Right lobe of liver (tissue), 6 donors: ENCODE data around the gene EML6. TPM values are rescaled to one million over a fixed set of nuclear protein-coding genes. Genes with fewer than 3 reads are reported as not detected.
A peak's percentile ranks its signal among the peaks of the same experiment; 100 is the strongest.

ENCODE experiments used
- ATAC-seq, 4 donors: fragments of 200-7000 bp; cut with Tn5 transposase; one replicate each; pipeline ENCODE4 v1.9.1; 2020; ENCODE audit warnings: mild to moderate bottlenecking in 4 of 4, moderate library complexity in 4 of 4
- DNase-seq, 3 donors: peaks; one replicate each; pipeline ENCODE4 v3.0.0-alpha.2; 2020
- H3K27ac ChIP-seq, 3 donors: fragments of 200-600 bp; one replicate each; pipeline ENCODE4 v1.8.0; 2022
- H3K27me3 ChIP-seq, 2 donors: fragments of 200-600 bp; one replicate each; pipeline ENCODE4 v1.8.0; 2022
- H3K36me3 ChIP-seq, 4 donors: fragments of 200-600 bp; sonication (generic) in 1 of 4; one replicate each; pipeline versions ENCODE4 v1.5.1 to v1.8.0; 2017 to 2022; ENCODE audit warnings: control low read depth in 1 of 4
- H3K4me1 ChIP-seq, 4 donors: fragments of 200-600 bp; sonication (generic) in 1 of 4; one replicate each; pipeline versions ENCODE4 v1.5.1 to v1.8.0; 2017 to 2022; ENCODE audit warnings: control low read depth in 1 of 4
- H3K4me3 ChIP-seq, 3 donors: fragments of 200-600 bp; one replicate each; pipeline ENCODE4 v1.8.0; 2022
- H3K9me3 ChIP-seq, 4 donors: fragments of 200-600 bp; sonication (generic) in 1 of 4; one replicate each; pipeline versions ENCODE4 v1.5.1 to v1.8.0; 2017 to 2022; ENCODE audit warnings: control low read depth in 1 of 4
- CTCF ChIP-seq, 4 donors: fragments of 200-600 bp in 3 of 4; fragments of 450-650 bp in 1 of 4; IDR thresholded peaks; one replicate each; pipeline versions ENCODE4 v1.5.1 to v1.8.0; 2016 to 2022; ENCODE audit warnings: antibody characterized with exemption in 4 of 4, mild to moderate bottlenecking in 2 of 4
- POLR2A ChIP-seq: fragments of 450-650 bp; IDR thresholded peaks from one replicate; pipeline ENCODE4 v1.6.1; 2017; ENCODE audit warnings: antibody characterized with exemption, mild to moderate bottlenecking
- WGBS: methylation state at CpG from one replicate; pipeline ENCODE4 v1.1.6; 2018; ENCODE audit warnings: low coverage, low lambda C conversion rate; ENCODE audit not compliant: insufficient coverage; ENCODE audit errors: missing lambda C conversion rate; 5-methylcytosine and 5-hydroxymethylcytosine counted together
- intact Hi-C, 2 donors: fragments of 100-400 bp; cut with DNase I; formaldehyde crosslinking; loops; one replicate each; pipeline versions ENCODE4 v1.11.2 to v1.14.1; 2022
- total RNA-seq, 6 experiments: library from RNA; depleted of rRNA in 2 of 6; stranded (reverse); fragments of >200 nt in 2 of 6; fragmentation: NEBNext Ultra II Directional in 3 of 6; extraction: Animal tissue kit (Norgen Biotek cat#: 25700) in 3 of 6; gene quantifications; one replicate each; pipeline versions ENCODE4 v1.1.0 to v1.2.4, GENCODE V29; 2016 to 2023
- donor health status: DM: no; HTN: yes; CAD: no.
- donor health status: DM: no; HTN: no; CAD: no.
- donor health status: DM: no; HTN: no; CAD: no.
- donor health status: DM: no; HTN: yes; CAD: no.
- donor health status: DM: no; HTN: yes; CAD: no.

EML6 gene
- total RNA-seq, 6 experiments from 2014 or later: 0.82 to 2.5 (median 1.5) TPM

- Histone ChIP-seq H3K9me3 (no peaks in the 10 kb centered on the region), H3K4me1 (peaks cover 0 to 5% (median 0%) of the 10 kb centered on the region in 4 donors), H3K36me3 (no peaks in the 10 kb centered on the region), H3K4me3 (peak overlapping the region in 1 of 3 donors; percentile 15), H3K27me3 (no peaks in the 10 kb centered on the region), H3K27ac (peak overlapping the region in 1 of 3 donors; percentile 24)
- ATAC-seq: peak; percentile 97 to 99 (median 98)
- WGBS: 58% methylated on average over 14 of the region's 14 CpGs
- DNase-seq: peak; percentile 38 to 81 (median 70)
- TF ChIP-seq CTCF (IDR thresholded peaks at IDR 0.05): no peak
- no peak for TF ChIP-seq POLR2A
- intact Hi-C loops: no loop called here
These were observed 156.3 kb downstream of the EML6 start for GRCh38 chr2:54879598-54880332.

- Histone ChIP-seq H3K4me3 (no peak overlapping the region), H3K9me3 (no peaks in the 10 kb centered on the region), H3K27ac (peak overlapping the region in 1 of 3 donors; percentile 24), H3K36me3 (no peaks in the 10 kb centered on the region), H3K4me1 (peaks cover 0 to 5% (median 0%) of the 10 kb centered on the region in 4 donors), H3K27me3 (no peaks in the 10 kb centered on the region)
- no peak for TF ChIP-seq POLR2A
- TF ChIP-seq CTCF (IDR thresholded peaks at IDR 0.05): no peak
- no peak for DNase-seq
- peak in 1 of 4 donors; percentile 45 for ATAC-seq
- WGBS: 29% methylated on average over 1 of the region's 1 CpG
- intact Hi-C loops: no loop called here
These were observed 157.0 kb downstream of the EML6 start for GRCh38 chr2:54880428-54880827.

GRCh38 chr2:54881759-54882158 lies 158.3 kb downstream of the EML6 start:
- ATAC-seq (no peak), DNase-seq (no peak)
- H3K27ac ChIP-seq: no peak overlapping the region
- intact Hi-C loops: no loop called here
- no peaks in the 10 kb centered on the region for H3K9me3 ChIP-seq
- 80% methylated on average over 3 of the region's 4 CpGs for WGBS
- H3K4me1 ChIP-seq: peaks cover 0 to 5% (median 0%) of the 10 kb centered on the region in 4 donors
- TF ChIP-seq POLR2A (no peak), CTCF (IDR thresholded peaks at IDR 0.05) (no peak)
- H3K27me3 ChIP-seq: no peaks in the 10 kb centered on the region
- no peaks in the 10 kb centered on the region for H3K36me3 ChIP-seq
- no peak overlapping the region for H3K4me3 ChIP-seq

GRCh38 chr2:54885891-54886290 lies 162.4 kb downstream of the EML6 start:
- Histone ChIP-seq H3K36me3 (no peaks in the 10 kb centered on the region), H3K9me3 (no peaks in the 10 kb centered on the region), H3K4me3 (no peak overlapping the region), H3K27me3 (no peaks in the 10 kb centered on the region), H3K4me1 (no peaks in the 10 kb centered on the region), H3K27ac (no peak overlapping the region)
- intact Hi-C loops: no loop called here
- no peak for ATAC-seq
- 90% methylated on average over 3 of the region's 3 CpGs for WGBS
- DNase-seq: no peak
- TF ChIP-seq POLR2A (no peak), CTCF (IDR thresholded peaks at IDR 0.05) (no peak)
